ENCODE measurements around the gene APOF. TPM values are rescaled to one million over a fixed set of nuclear protein-coding genes. Genes with fewer than 3 reads are reported as not detected.
A peak's percentile ranks its signal among the peaks of the same experiment; 100 is the strongest.

The APOF gene
- total RNA-seq, 1 experiment from 2014 or later, result not detected

GRCh38 chr12:56317675-56318074, 45.0 kb downstream of the APOF start:
- Histone ChIP-seq H3K4me1 (ENCODE audit: low read length) (peaks cover 21% of the 10 kb centered on the region), H3K27ac (ENCODE audit: low read length) (no peak overlapping the region), H3K4me3 (ENCODE audit: low read length) (no peak overlapping the region), H3K9me3 (ENCODE audit: low read length) (no peaks in the 10 kb centered on the region), H3K9ac (ENCODE audit: low read length) (no peak overlapping the region), H2AFZ (ENCODE audit: low read length) (no peak overlapping the region), H3K9me2 (replicated peaks; ENCODE audit: insufficient read depth, low read length) (no peaks in the 10 kb centered on the region), H3K4me2 (ENCODE audit: low read depth, low read length, poor library complexity, severe bottlenecking) (no peak overlapping the region), H3K27me3 (ENCODE audit: low read length) (no peaks in the 10 kb centered on the region), H3K79me2 (ENCODE audit: low read length) (peaks cover 18% of the 10 kb centered on the region), H3K36me3 (ENCODE audit: insufficient read depth, low read length) (peaks cover 20% of the 10 kb centered on the region; the same call in 1 of the 2 replicates), H4K20me1 (ENCODE audit: insufficient read depth, low read depth, low read length) (no peaks in the 10 kb centered on the region)
- DNase-seq, result no peak

DNA sequence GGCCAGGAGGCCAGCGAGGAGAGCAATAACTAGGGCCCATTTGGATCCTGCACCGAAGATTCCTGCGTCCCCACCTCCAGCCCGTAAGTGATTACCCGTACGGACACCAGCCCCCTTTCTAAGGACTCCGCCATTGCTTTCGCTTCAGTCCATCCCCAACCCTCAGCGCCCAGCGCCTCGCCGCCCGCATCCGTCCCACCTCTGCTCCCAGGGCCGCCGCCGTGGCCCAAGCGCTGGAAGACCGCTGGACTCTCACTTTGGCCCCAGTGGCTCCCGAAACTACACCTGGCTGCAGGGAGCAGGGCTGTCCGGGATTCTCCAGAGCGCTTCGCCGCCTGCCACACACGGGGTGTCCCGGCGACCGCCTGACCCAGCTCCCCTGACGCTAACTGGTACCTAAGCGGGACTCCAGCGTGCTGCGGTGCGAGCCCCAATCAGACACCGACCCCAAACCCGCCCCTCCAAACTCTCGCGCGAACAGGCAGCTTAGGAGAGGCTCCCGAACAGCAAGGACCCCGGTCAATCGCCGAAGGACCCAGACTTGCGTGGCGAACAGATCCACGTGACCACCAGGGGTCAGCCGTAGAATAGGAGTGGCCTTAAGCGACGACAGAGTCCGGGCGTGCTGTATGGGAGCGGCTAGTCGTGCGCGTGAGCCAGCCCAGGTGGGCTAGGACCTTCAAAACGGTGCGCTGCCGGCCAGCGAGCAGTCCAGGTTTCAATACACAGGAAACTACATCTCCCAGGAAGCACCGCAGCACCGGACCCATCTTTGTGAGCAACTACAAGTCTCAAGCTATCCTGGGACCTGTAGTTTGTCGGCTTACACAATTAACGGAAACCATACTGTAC, 46.8 kb downstream of the APOF start, which contains the start of gene CNPY2:
Gene CNPY2 (minus strand): TSS at position 367 of the 852 bp plus-strand sequence. CDS start 771 bp downstream, outside the sequence.
- peak within 1 kb of the TSS; percentile 69 for H3K27ac ChIP-seq (ENCODE audit: low read length)
- no peaks in the 10 kb centered on the region for H3K9me2 ChIP-seq (replicated peaks; ENCODE audit: insufficient read depth, low read length)
- H3K9me3 ChIP-seq (ENCODE audit: low read length), result no peaks in the 10 kb centered on the region
- H3K4me1 ChIP-seq (ENCODE audit: low read length), result peaks cover 21% of the 10 kb centered on the region
- DNase-seq, result peak; percentile 99
- H3K4me3 ChIP-seq (ENCODE audit: low read length), result peak within 1 kb of the TSS; percentile 99
- H3K9ac ChIP-seq (ENCODE audit: low read length), result peak within 1 kb of the TSS; percentile 100
- H4K20me1 ChIP-seq (ENCODE audit: insufficient read depth, low read depth, low read length), result no peaks in the 10 kb centered on the region
- H3K4me2 ChIP-seq (ENCODE audit: low read depth, low read length, poor library complexity, severe bottlenecking), result peak within 1 kb of the TSS; percentile 98
- H3K36me3 ChIP-seq (ENCODE audit: insufficient read depth, low read length), result peaks cover 15% of the 10 kb centered on the region; the same call in 1 of the 2 replicates
- H2AFZ ChIP-seq (ENCODE audit: low read length), result peak within 1 kb of the TSS; percentile 89; the same call in 1 of the 2 replicates
- no peaks in the 10 kb centered on the region for H3K27me3 ChIP-seq (ENCODE audit: low read length)
- peaks cover 18% of the 10 kb centered on the region for H3K79me2 ChIP-seq (ENCODE audit: low read length)

DNA sequence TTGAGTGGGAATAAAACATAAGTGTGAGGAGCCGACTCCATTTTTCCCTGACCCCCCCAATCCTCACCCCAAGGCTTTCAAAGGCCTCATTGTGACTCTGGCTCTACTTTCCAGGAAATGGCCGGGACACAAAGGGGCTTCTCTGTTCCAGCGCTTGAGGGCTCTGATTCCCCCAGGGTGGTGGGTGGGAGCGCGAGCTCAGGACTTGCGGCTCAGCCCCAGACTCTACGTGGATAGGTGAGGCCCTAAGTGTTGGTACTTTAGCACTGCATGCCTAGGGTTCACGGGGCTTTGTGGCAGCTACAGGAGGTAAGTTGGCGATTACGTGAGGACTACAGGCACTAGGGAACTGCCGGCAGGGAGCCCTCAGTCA, 47.4 kb downstream of the APOF start:
- H4K20me1 ChIP-seq (ENCODE audit: insufficient read depth, low read depth, low read length), result no peaks in the 10 kb centered on the region
- peak; percentile 64 for DNase-seq
- H3K9me2 ChIP-seq (replicated peaks; ENCODE audit: insufficient read depth, low read length), result no peaks in the 10 kb centered on the region
- H3K9ac ChIP-seq (ENCODE audit: low read length), result peak overlapping the region; percentile 100
- H3K4me2 ChIP-seq (ENCODE audit: low read depth, low read length, poor library complexity, severe bottlenecking), result peak overlapping the region; percentile 98
- H3K4me3 ChIP-seq (ENCODE audit: low read length), result peak overlapping the region; percentile 99
- H3K4me1 ChIP-seq (ENCODE audit: low read length), result peaks cover 21% of the 10 kb centered on the region
- H3K27me3 ChIP-seq (ENCODE audit: low read length), result no peaks in the 10 kb centered on the region
- no peaks in the 10 kb centered on the region for H3K9me3 ChIP-seq (ENCODE audit: low read length)
- H3K36me3 ChIP-seq (ENCODE audit: insufficient read depth, low read length), result peaks cover 21% of the 10 kb centered on the region; the same call in 1 of the 2 replicates
- H3K79me2 ChIP-seq (ENCODE audit: low read length), result peaks cover 18% of the 10 kb centered on the region
- H2AFZ ChIP-seq (ENCODE audit: low read length), result peak overlapping the region; percentile 74; the same call in 1 of the 2 replicates
- H3K27ac ChIP-seq (ENCODE audit: low read length), result peak overlapping the region; percentile 62

DNA sequence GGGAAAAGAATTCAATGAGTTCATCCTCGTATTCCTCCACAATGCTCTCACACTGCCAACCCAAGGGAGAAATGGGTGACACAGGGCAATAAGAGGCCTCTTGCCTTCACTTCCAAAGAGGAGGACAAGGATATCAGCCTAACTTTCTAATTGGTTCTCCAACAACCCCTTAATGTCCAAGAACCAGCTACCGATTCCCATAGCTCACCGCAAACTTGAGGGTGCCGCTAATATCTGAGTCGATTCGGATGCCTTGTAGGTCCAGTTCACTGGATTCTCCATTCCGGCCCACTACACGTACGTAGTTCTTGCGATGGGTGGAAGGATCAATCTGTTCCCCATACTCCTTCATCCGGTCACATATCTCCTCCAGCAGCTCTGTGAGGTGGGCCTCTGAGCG, 51.7 kb downstream of the APOF start:
- Histone ChIP-seq H2AFZ (ENCODE audit: low read length) (no peak overlapping the region), H3K4me1 (ENCODE audit: low read length) (peaks cover 10% of the 10 kb centered on the region), H3K36me3 (ENCODE audit: insufficient read depth, low read length) (peaks cover 26% of the 10 kb centered on the region; the same call in 1 of the 2 replicates), H4K20me1 (ENCODE audit: insufficient read depth, low read depth, low read length) (no peaks in the 10 kb centered on the region), H3K4me2 (ENCODE audit: low read depth, low read length, poor library complexity, severe bottlenecking) (no peak overlapping the region), H3K4me3 (ENCODE audit: low read length) (no peak overlapping the region), H3K79me2 (ENCODE audit: low read length) (peaks cover 25% of the 10 kb centered on the region), H3K9ac (ENCODE audit: low read length) (no peak overlapping the region), H3K9me3 (ENCODE audit: low read length) (no peaks in the 10 kb centered on the region), H3K9me2 (replicated peaks; ENCODE audit: insufficient read depth, low read length) (no peaks in the 10 kb centered on the region), H3K27ac (ENCODE audit: low read length) (no peak overlapping the region), H3K27me3 (ENCODE audit: low read length) (no peaks in the 10 kb centered on the region)
- DNase-seq, result no peak

Small RNAs within 50 kb of the gene (small RNA-seq; reads per million reads assigned to genes)
- not detected for gene RNU7-40P

Other genes with a start within 250 kb of the APOF start
- gene RPL41, start 246.2 kb downstream of the APOF start, total RNA-seq (2014; rRNA removed; shearing (Covaris generic); ENCODE audit: low replicate concordance), result 7,506 and 9,874 TPM in 2 replicates
- gene ZC3H10, start 244.6 kb downstream of the APOF start, total RNA-seq (2014; rRNA removed; shearing (Covaris generic); ENCODE audit: low replicate concordance), result 11.9 and 13.4 TPM in 2 replicates
- 75.3 and 75.7 TPM in 2 replicates for gene ESYT1, start 234.6 kb downstream of the APOF start, total RNA-seq (2014; rRNA removed; shearing (Covaris generic); ENCODE audit: low replicate concordance)
- gene MYL6B, start 210.3 kb downstream of the APOF start, total RNA-seq (2014; rRNA removed; shearing (Covaris generic); ENCODE audit: low replicate concordance), result 33.1 and 94.4 TPM in 2 replicates
- 640 and 780 TPM in 2 replicates for gene MYL6, start 204.5 kb downstream of the APOF start, total RNA-seq (2014; rRNA removed; shearing (Covaris generic); ENCODE audit: low replicate concordance)
- 26.2 and 42.2 TPM in 2 replicates for gene SMARCC2, start 173.4 kb downstream of the APOF start, total RNA-seq (2014; rRNA removed; shearing (Covaris generic); ENCODE audit: low replicate concordance)
- 52.0 and 63.6 TPM in 2 replicates for gene RNF41, start 140.9 kb downstream of the APOF start, total RNA-seq (2014; rRNA removed; shearing (Covaris generic); ENCODE audit: low replicate concordance)
- 45.6 and 54.2 TPM in 2 replicates for gene NABP2, start 138.5 kb downstream of the APOF start, total RNA-seq (2014; rRNA removed; shearing (Covaris generic); ENCODE audit: low replicate concordance)
- 0.61 TPM in 1 of 2 replicates, not detected in the other for gene SLC39A5, start 132.8 kb downstream of the APOF start, total RNA-seq (2014; rRNA removed; shearing (Covaris generic); ENCODE audit: low replicate concordance)
- 14.3 and 18.2 TPM in 2 replicates for gene ANKRD52, start 104.5 kb downstream of the APOF start, total RNA-seq (2014; rRNA removed; shearing (Covaris generic); ENCODE audit: low replicate concordance)
- 32.7 and 38.9 TPM in 2 replicates for gene COQ10A, start 95.9 kb downstream of the APOF start, total RNA-seq (2014; rRNA removed; shearing (Covaris generic); ENCODE audit: low replicate concordance)
- 80.4 and 158 TPM in 2 replicates for gene CS, start 62.5 kb downstream of the APOF start, total RNA-seq (2014; rRNA removed; shearing (Covaris generic); ENCODE audit: low replicate concordance)
- gene CNPY2, start 46.9 kb downstream of the APOF start, total RNA-seq (2014; rRNA removed; shearing (Covaris generic); ENCODE audit: low replicate concordance), result 85.1 and 107 TPM in 2 replicates
- gene PAN2, start 28.9 kb downstream of the APOF start, total RNA-seq (2014; rRNA removed; shearing (Covaris generic); ENCODE audit: low replicate concordance), result 72.3 and 74.3 TPM in 2 replicates
- gene IL23A, start 24.0 kb downstream of the APOF start, total RNA-seq (2014; rRNA removed; shearing (Covaris generic); ENCODE audit: low replicate concordance), result 5.9 and 8.1 TPM in 2 replicates
- gene STAT2, start 2.8 kb downstream of the APOF start, total RNA-seq (2014; rRNA removed; shearing (Covaris generic); ENCODE audit: low replicate concordance), result 86.1 and 93.5 TPM in 2 replicates
- 12.5 and 14.9 TPM in 2 replicates for gene TIMELESS, start 86.6 kb upstream of the APOF start, total RNA-seq (2014; rRNA removed; shearing (Covaris generic); ENCODE audit: low replicate concordance)
- gene MIP, start 91.8 kb upstream of the APOF start, total RNA-seq (2014; rRNA removed; shearing (Covaris generic); ENCODE audit: low replicate concordance), result not detected in 2 replicates
- gene SPRYD4, start 105.7 kb upstream of the APOF start, total RNA-seq (2014; rRNA removed; shearing (Covaris generic); ENCODE audit: low replicate concordance), result 3.4 and 4.6 TPM in 2 replicates
- not detected in 2 replicates for gene GLS2, start 125.3 kb upstream of the APOF start, total RNA-seq (2014; rRNA removed; shearing (Covaris generic); ENCODE audit: low replicate concordance)
- 0.54 and 3.7 TPM in 2 replicates for gene RBMS2, start 159.0 kb upstream of the APOF start, total RNA-seq (2014; rRNA removed; shearing (Covaris generic); ENCODE audit: low replicate concordance)